HG03469 (cell line): Measurements from ENCODE around the gene NFIB.

Experiments
- ATAC-seq: cut with Tn5 transposase; IDR thresholded peaks from one replicate; pipeline ENCODE4 v1.9.1; 2021; ENCODE audit warnings: mild to moderate bottlenecking, moderate library complexity, moderate number of reproducible peaks; ENCODE audit not compliant: unreplicated experiment

NFIB gene

DNA sequence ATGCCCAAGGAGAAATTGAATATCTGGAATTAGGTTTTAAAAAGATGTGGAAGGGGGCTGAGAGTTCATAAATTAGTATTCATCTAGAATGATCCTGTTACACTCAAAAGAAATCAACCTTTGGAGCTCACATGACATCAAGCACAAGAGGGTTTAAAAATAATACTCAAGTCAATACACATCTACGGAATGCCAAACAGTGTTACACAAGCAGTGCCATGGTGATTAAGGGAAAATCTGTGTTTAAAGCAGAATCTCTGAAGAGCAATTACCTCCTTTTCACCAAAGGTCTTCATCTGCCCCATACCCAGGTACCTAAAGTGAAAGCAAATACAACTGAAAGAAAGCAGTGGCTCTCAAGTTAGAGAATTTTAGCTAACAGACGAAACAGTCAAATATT, 261.6 kb downstream of the NFIB start:
- no peak for ATAC-seq

DNA sequence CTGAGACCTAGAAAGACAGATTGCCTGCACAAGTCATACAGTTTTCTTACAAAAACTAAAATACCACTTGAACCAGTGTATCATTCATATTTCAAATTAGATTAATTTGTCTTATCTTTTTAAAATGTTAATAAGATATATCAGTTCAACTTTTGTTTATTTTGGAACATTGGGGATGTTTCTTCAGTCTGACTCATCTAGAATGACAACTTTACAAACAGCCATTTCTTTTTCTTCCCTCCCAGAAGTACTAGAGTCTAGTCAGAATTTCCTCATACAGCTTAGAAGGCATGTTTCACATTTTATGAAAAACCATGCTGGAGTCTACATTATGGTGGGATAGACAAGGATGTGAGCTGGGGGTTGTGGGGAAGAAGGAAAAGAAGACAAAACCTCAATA, 262.5 kb downstream of the NFIB start:
- no peak for ATAC-seq

DNA sequence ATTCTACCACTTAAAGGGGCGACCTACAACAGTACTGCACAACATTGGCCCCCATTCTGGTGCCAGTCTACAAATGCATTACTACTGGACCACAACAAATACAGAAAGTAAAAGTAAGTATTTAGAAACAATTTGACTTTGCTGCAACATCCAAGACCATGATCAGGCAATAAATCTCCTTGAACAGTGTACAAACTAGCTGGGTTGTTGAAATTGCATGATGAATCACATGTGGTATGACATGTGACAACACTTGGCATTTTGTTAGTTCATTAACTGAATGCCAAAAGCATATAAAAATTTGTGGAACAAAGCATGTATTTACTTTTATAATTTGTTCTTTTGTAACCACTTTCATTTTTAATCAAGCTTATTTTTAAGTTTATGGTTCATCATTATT, 270.5 kb downstream of the NFIB start:
- ATAC-seq: no peak

DNA sequence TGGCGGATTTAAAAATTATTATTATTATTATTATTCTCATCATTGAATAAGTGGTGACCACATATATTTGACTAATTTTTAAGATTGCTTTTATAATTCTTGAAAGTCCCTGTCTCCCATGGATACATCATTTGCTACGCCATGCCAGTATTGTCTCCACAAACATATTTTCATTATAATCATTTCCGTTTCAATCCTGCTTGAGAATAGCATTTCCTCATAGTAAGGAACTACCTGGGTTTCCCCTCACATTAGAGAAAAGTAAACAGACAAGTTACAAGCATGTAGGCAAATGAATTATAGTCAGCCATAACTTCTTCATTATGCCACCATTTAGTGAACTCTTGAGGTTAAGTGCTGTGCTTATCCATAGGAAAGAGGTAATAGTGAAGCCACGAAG, 276.6 kb downstream of the NFIB start:
- no peak for ATAC-seq

DNA sequence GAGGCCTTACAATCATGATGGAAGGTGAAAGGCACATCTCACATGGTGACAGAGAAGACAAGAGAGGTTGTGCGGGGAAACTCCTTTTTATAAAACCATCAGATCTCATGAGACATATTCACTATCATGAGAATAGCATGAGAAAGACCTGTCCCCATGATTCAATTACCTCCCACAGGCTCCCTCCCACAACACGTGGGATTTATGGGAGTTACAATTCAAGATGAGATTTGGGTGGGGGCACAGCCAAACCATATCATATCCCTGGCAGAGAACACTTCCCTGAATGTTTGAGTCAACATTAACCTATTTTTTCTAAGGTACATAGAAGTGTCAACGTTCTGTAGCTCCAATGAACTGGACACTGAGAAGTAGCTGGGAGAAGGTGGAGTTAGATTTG, 280.9 kb downstream of the NFIB start:
- no peak for ATAC-seq
